H1 (cell line): ENCODE data around the gene CFAP157. TPM values are rescaled to one million over a fixed set of nuclear protein-coding genes. Genes with fewer than 3 reads are reported as not detected.

Source experiments
- CTCF ChIA-PET: fragments of 300-600 bp; sonication (Branson Sonifier 250); formaldehyde crosslinking; loops from one replicate; lab custom pipeline; 2021; ENCODE audit not compliant: partially characterized antibody; lab: Charles Lee
- POLR2A ChIA-PET: fragments of 300-600 bp; sonication (Branson Sonifier 250); formaldehyde crosslinking; loops from one replicate; lab custom pipeline; 2021; ENCODE audit warnings: inconsistent platforms; ENCODE audit not compliant: partially characterized antibody; lab: Charles Lee
- DNase-seq, 2 experiments: peaks; one replicate each; pipeline versions ENCODE4 v3.0.0 to v3.0.0-alpha.2; 2010 to 2022; ENCODE audit warnings: low spot score in 2 of 2, low read depth in 1 of 2, mixed read lengths in 1 of 2
- FAIRE-seq: peaks from 2 replicates; lab custom pipeline; 2011; peaks lifted over from hg19 to GRCh38; lab: Jason Lieb, UNC
- H2AFZ ChIP-seq: 2 replicates; pipeline ENCODE4 v1.8.1; 2012; ENCODE audit warnings: low read length, inconsistent platforms
- H2AK5ac ChIP-seq: 2 replicates; pipeline ENCODE4 v1.6.1; 2013; ENCODE audit warnings: low read depth, low read length
- H2BK120ac ChIP-seq: replicated peaks from 2 replicates; pipeline ENCODE3; 2013; ENCODE audit warnings: low read depth, low read length, inconsistent platforms
- H2BK12ac ChIP-seq: 2 replicates; pipeline ENCODE4 v1.6.1; 2013; ENCODE audit warnings: low read depth, low read length
- H2BK15ac ChIP-seq: 2 replicates; pipeline ENCODE4 v1.6.1; 2013; ENCODE audit warnings: low read length
- H2BK20ac ChIP-seq: 2 replicates; pipeline ENCODE4 v1.6.1; 2013; ENCODE audit warnings: low read length
- H2BK5ac ChIP-seq: 2 replicates; pipeline ENCODE4 v1.6.1; 2013; ENCODE audit warnings: low read depth, low read length
- H3K14ac ChIP-seq: 2 replicates; pipeline ENCODE4 v1.6.1; 2013; ENCODE audit warnings: inconsistent platforms; ENCODE audit not compliant: insufficient read length
- H3K18ac ChIP-seq: 2 replicates; pipeline ENCODE4 v1.6.1; 2013; ENCODE audit warnings: low read length; ENCODE audit errors: extremely low read depth
- H3K23ac ChIP-seq: 2 replicates; pipeline ENCODE4 v1.6.1; 2013; ENCODE audit warnings: inconsistent platforms; ENCODE audit not compliant: insufficient read length
- H3K23me2 ChIP-seq: 2 replicates; pipeline ENCODE4 v1.6.1; 2013; ENCODE audit warnings: low read depth, low read length
- H3K27ac ChIP-seq: 2 replicates; pipeline ENCODE4 v1.6.1; 2011; ENCODE audit warnings: low read depth, low read length, inconsistent platforms
- H3K27me3 ChIP-seq, 4 experiments: replicated peaks in 1 of 4; 1 replicate in 1 of 4; 2 replicates in 3 of 4; pipeline versions ENCODE4 v1.6.1 to v1.8.1; 2011 to 2013; ENCODE audit warnings: low read length in 3 of 4, mild to moderate bottlenecking in 3 of 4, inconsistent platforms in 2 of 4, mixed read lengths in 2 of 4, moderate library complexity in 1 of 4; ENCODE audit not compliant: control insufficient read depth in 3 of 4, insufficient read depth in 3 of 4; ENCODE audit errors: extremely low read depth in 1 of 4
- H3K36me3 ChIP-seq, 4 experiments: 2 replicates each; pipeline versions ENCODE4 v1.6.1 to v1.8.1; 2011 to 2013; ENCODE audit warnings: mild to moderate bottlenecking in 4 of 4, low read length in 3 of 4, moderate library complexity in 2 of 4, control low read depth in 1 of 4, inconsistent platforms in 1 of 4; ENCODE audit not compliant: insufficient read depth in 4 of 4, control insufficient read depth in 2 of 4
- H3K4ac ChIP-seq: replicated peaks from 2 replicates; pipeline ENCODE3; 2013; ENCODE audit warnings: low read length, low read depth, mixed read lengths, inconsistent platforms; ENCODE audit not compliant: insufficient read length
- H3K4me1 ChIP-seq, 4 experiments: replicated peaks in 1 of 4; 1 replicate in 1 of 4; 2 replicates in 3 of 4; pipeline versions ENCODE4 v1.6.1 to v1.8.1; 2011 to 2013; ENCODE audit warnings: low read length in 3 of 4, inconsistent platforms in 2 of 4, mixed read lengths in 1 of 4; ENCODE audit not compliant: insufficient read depth in 4 of 4, control insufficient read depth in 3 of 4
- H3K4me2 ChIP-seq, 2 experiments: 2 replicates each; pipeline versions ENCODE4 v1.6.1 to v1.8.1; 2011 to 2013; ENCODE audit warnings: low read depth in 2 of 2, low read length in 2 of 2, control low read depth in 1 of 2, inconsistent platforms in 1 of 2, mild to moderate bottlenecking in 1 of 2; ENCODE audit not compliant: insufficient read depth in 1 of 2
- H3K4me3 ChIP-seq, 4 experiments: fragments of 200-600, 300-600 bp in 1 of 4; sonication (generic), shearing (Covaris generic), sonication (Bioruptor Twin) in 1 of 4; 2 replicates each; pipeline versions ENCODE4 v1.5.1 to v1.8.1; 2011 to 2016; ENCODE audit warnings: low read length in 4 of 4, low read depth in 3 of 4, control low read depth in 2 of 4, inconsistent platforms in 2 of 4, mild to moderate bottlenecking in 2 of 4, mixed read lengths in 1 of 4, moderate library complexity in 1 of 4; ENCODE audit not compliant: insufficient read depth in 2 of 4; ENCODE audit errors: extremely low read depth in 1 of 4
- H3K56ac ChIP-seq: replicated peaks from 2 replicates; pipeline ENCODE3; 2013; ENCODE audit warnings: low read depth, mild to moderate bottlenecking, mixed read lengths, low read length, inconsistent platforms; ENCODE audit not compliant: insufficient read length
- H3K79me1 ChIP-seq: 2 replicates; pipeline ENCODE4 v1.6.1; 2013; ENCODE audit warnings: low read depth, low read length, control low read depth
- H3K79me2 ChIP-seq, 2 experiments: 2 replicates each; pipeline versions ENCODE4 v1.6.1 to v1.8.1; 2012 to 2013; ENCODE audit warnings: low read length in 2 of 2, mild to moderate bottlenecking in 2 of 2, inconsistent platforms in 1 of 2; ENCODE audit not compliant: insufficient read depth in 2 of 2, control insufficient read depth in 1 of 2
- H3K9ac ChIP-seq, 4 experiments: replicated peaks in 1 of 4; 1 replicate in 1 of 4; 2 replicates in 3 of 4; pipeline versions ENCODE4 v1.6.1 to v1.8.1; 2011 to 2013; ENCODE audit warnings: low read depth in 3 of 4, low read length in 3 of 4, control low read depth in 2 of 4, mild to moderate bottlenecking in 2 of 4, moderate library complexity in 2 of 4, inconsistent platforms in 1 of 4; ENCODE audit errors: extremely low read depth in 1 of 4
- H3K9me3 ChIP-seq, 2 experiments: 2 replicates each; pipeline versions ENCODE4 v1.6.1 to v1.8.1; 2012 to 2013; ENCODE audit warnings: mild to moderate bottlenecking in 2 of 2, moderate library complexity in 2 of 2, control low read depth in 1 of 2, inconsistent platforms in 1 of 2, low read depth in 1 of 2, low read length in 1 of 2, mixed read lengths in 1 of 2; ENCODE audit not compliant: insufficient read depth in 2 of 2
- H4K20me1 ChIP-seq, 2 experiments: replicated peaks in 1 of 2; 2 replicates each; pipeline versions ENCODE3 to v1.8.1; 2011 to 2013; ENCODE audit warnings: inconsistent platforms in 2 of 2, low read length in 2 of 2, mild to moderate bottlenecking in 1 of 2; ENCODE audit not compliant: insufficient read depth in 2 of 2, control insufficient read depth in 1 of 2
- H4K5ac ChIP-seq: 2 replicates; pipeline ENCODE4 v1.6.1; 2013; ENCODE audit warnings: low read length, low read depth, mixed read lengths, inconsistent platforms; ENCODE audit not compliant: insufficient read length
- H4K8ac ChIP-seq: 2 replicates; pipeline ENCODE4 v1.8.0; 2013; ENCODE audit warnings: mild to moderate bottlenecking, moderate library complexity, low read length, inconsistent platforms; ENCODE audit not compliant: insufficient read depth; ENCODE audit errors: extremely low read depth
- H4K91ac ChIP-seq: replicated peaks from 2 replicates; pipeline ENCODE3; 2013; ENCODE audit warnings: low read length, mixed read lengths, inconsistent platforms; ENCODE audit not compliant: insufficient read length
- BCL11A ChIP-seq, 2 experiments: IDR thresholded peaks; one replicate each; pipeline ENCODE4 v1.6.1; 2011; ENCODE audit warnings: low read depth in 2 of 2, low read length in 2 of 2, mild to moderate bottlenecking in 2 of 2
- CBX8 ChIP-seq: fragments of 300-800, 300-1000 bp; sonication (generic); IDR thresholded peaks from 2 replicates; pipeline ENCODE4 v1.7.1; 2016; ENCODE audit warnings: low read depth, low read length, borderline replicate concordance
- CEBPB ChIP-seq: IDR thresholded peaks from 2 replicates; pipeline ENCODE4 v1.6.1; 2012; ENCODE audit warnings: low read depth, low read length
- CHD1 ChIP-seq: IDR thresholded peaks from 2 replicates; pipeline ENCODE4 v1.6.1; 2012; ENCODE audit warnings: low read depth, low read length, improper control_type of control experiment
- CTBP2 ChIP-seq: IDR thresholded peaks from 2 replicates; pipeline ENCODE4 v1.7.0; 2011; ENCODE audit warnings: borderline replicate concordance, mild to moderate bottlenecking, moderate library complexity, mixed read lengths, low read length; ENCODE audit not compliant: insufficient read depth, insufficient read length
- CTCF ChIP-seq, 3 experiments: IDR thresholded peaks; 1 replicate in 2 of 3; 2 replicates in 1 of 3; pipeline versions ENCODE4 v1.5.1 to v1.6.1; 2011; ENCODE audit warnings: low read length in 3 of 3, mild to moderate bottlenecking in 3 of 3, inconsistent platforms in 2 of 3, low read depth in 1 of 3, moderate library complexity in 1 of 3; ENCODE audit not compliant: insufficient read depth in 1 of 3; ENCODE audit errors: control extremely low read depth in 1 of 3
- GTF2F1 ChIP-seq: IDR thresholded peaks from 2 replicates; pipeline ENCODE4 v1.6.1; 2012; ENCODE audit warnings: low read depth, low read length, improper control_type of control experiment, borderline replicate concordance
- POLR2A ChIP-seq, 2 experiments: IDR thresholded peaks; 1 replicate in 1 of 2; 2 replicates in 1 of 2; pipeline ENCODE4 v1.6.1; 2011; ENCODE audit warnings: low read depth in 2 of 2, low read length in 2 of 2, mild to moderate bottlenecking in 2 of 2; ENCODE audit errors: control extremely low read depth in 1 of 2
- SAP30 ChIP-seq: fragments of 300-600 bp; sonication (generic); IDR thresholded peaks from 2 replicates; pipeline ENCODE4 v1.7.1; 2012; ENCODE audit warnings: low read length, moderate library complexity, mild to moderate bottlenecking, inconsistent platforms; ENCODE audit not compliant: insufficient read depth, insufficient replicate concordance
- SIX5 ChIP-seq: IDR thresholded peaks from 2 replicates; pipeline ENCODE4 v1.6.1; 2011; ENCODE audit warnings: mild to moderate bottlenecking, low read depth, low read length
- SP4 ChIP-seq: IDR thresholded peaks from 2 replicates; pipeline ENCODE4 v1.6.1; 2012; ENCODE audit warnings: low read length, inconsistent platforms
- TCF12 ChIP-seq: IDR thresholded peaks from 2 replicates; pipeline ENCODE4 v1.6.1; 2011; ENCODE audit warnings: low read depth, mild to moderate bottlenecking, low read length
- WGBS, 2 experiments: shearing (Covaris generic) in 1 of 2; methylation state at CpG; one replicate each; pipeline versions ENCODE4 v1.1.6 to v1.1.7; 2013 to 2015; ENCODE audit warnings: low lambda C conversion rate in 2 of 2, mixed read lengths in 2 of 2, inconsistent platforms in 1 of 2, low coverage in 1 of 2, missing lambda C conversion rate in 1 of 2; ENCODE audit not compliant: insufficient replicate concordance in 2 of 2, insufficient coverage in 1 of 2, insufficient read length in 1 of 2; ENCODE audit errors: extremely low coverage in 1 of 2, missing lambda C conversion rate in 1 of 2; 5-methylcytosine and 5-hydroxymethylcytosine counted together
- polyA plus RNA-seq, 7 experiments: library from polyadenylated mRNA; depleted of rRNA in 3 of 7; stranded (reverse) in 5 of 7; unstranded in 2 of 7; fragments of >200 nt in 5 of 7; fragments of 200-250 nt in 2 of 7; gene quantifications; 1 replicate in 5 of 7; 2 replicates in 1 of 7; 4 replicates in 1 of 7; pipeline versions ENCODE4 v1.2.1 to v1.2.3, GENCODE V29; 2011 to 2013; ENCODE audit warnings: missing spikeins in 2 of 7, mixed read lengths in 2 of 7
- total RNA-seq: library from RNA; stranded (reverse); fragmentation: NEBNext Ultra II Directional; extraction: Animal tissue kit (Norgen Biotek cat#: 25700); gene quantifications from 2 replicates; pipeline ENCODE4 v1.2.1, GENCODE V29; 2021

CFAP157 gene
- total and polyA plus RNA-seq, 2 of the 8 experiments (the other 6 are each of a cell fraction or from before 2014, with no cell fraction given) = not detected

GRCh38 chr9:127753148-127753547 lies 46.4 kb downstream of the CFAP157 start:
- Histone ChIP-seq H3K4me3 (no peak overlapping the region), H3K9me3 (no peaks in the 10 kb centered on the region), H3K56ac (no peak overlapping the region), H2AFZ (no peak overlapping the region), H3K27ac (no peak overlapping the region), H3K79me2 (no peaks in the 10 kb centered on the region), H3K14ac (no peak overlapping the region), H3K4me1 (peaks cover 0 to 4% (median 1%) of the 10 kb centered on the region in 4 experiments; a peak in 4 of 7 replicates), H4K91ac (no peak overlapping the region), H4K8ac (no peak overlapping the region), H2BK5ac (no peak overlapping the region), H3K36me3 (no peaks in the 10 kb centered on the region; a peak in 2 of 8 replicates), H2BK12ac (0 out of 2 replicates have a peak overlapping the region, but pooled peaks have one; percentile 27), H4K5ac (no peak overlapping the region), H3K23me2 (peaks cover 13% of the 10 kb centered on the region; the same call in 1 of the 2 replicates), H3K4ac (no peak overlapping the region), H3K4me2 (no peak overlapping the region), H3K79me1 (no peaks in the 10 kb centered on the region), H2BK15ac (no peak overlapping the region), H3K9ac (no peak overlapping the region), H2BK120ac (no peak overlapping the region), H2AK5ac (no peak overlapping the region), H3K18ac (no peak overlapping the region), H3K23ac (no peak overlapping the region), H3K27me3 (peaks cover 0 to 16% (median 8%) of the 10 kb centered on the region in 4 experiments; a peak in 6 of 7 replicates), H2BK20ac (no peak overlapping the region), H4K20me1 (peaks cover 5 to 21% of the 10 kb centered on the region in 2 experiments)
- WGBS, 2 experiments = 80% methylated on average over 4 of the region's 8 CpGs; no CpG with 5 or more reads in 1 of the 2 experiments
- ChIA-PET POLR2A (interaction anchor here (0.8 to 2.4 kb wide), 5 partner anchors 9 to 50 kb away, joined by 3 to 12 read pairs (median 3); partner anchors contain the start of genes PTRH1 and TTC16), CTCF (interaction anchor here (1.2 to 1.4 kb wide), 2 partner anchors 8 to 35 kb away, joined by 3 to 5 read pairs; no protein-coding TSS in a partner anchor)
- FAIRE-seq = no peak
- DNase-seq = no peak
- TF ChIP-seq SP4 = no peak
- no peak for TF ChIP-seq SIX5
- TF ChIP-seq POLR2A (IDR thresholded peaks at IDR 0.05; ENCODE audit: control extremely low read depth in 1 of 2, low read depth in 2 of 2, low read length in 2 of 2) = no peak
- TF ChIP-seq CHD1 = no peak
- no peak for TF ChIP-seq SAP30
- TF ChIP-seq CTCF (IDR thresholded peaks at IDR 0.05; ENCODE audit: control extremely low read depth in 1 of 3, insufficient read depth in 1 of 3, low read depth in 1 of 3, low read length in 3 of 3) = no peak
- no peak for TF ChIP-seq CBX8
- no peak for TF ChIP-seq CEBPB
- no peak for TF ChIP-seq BCL11A (IDR thresholded peaks at IDR 0.05; ENCODE audit: low read depth in 2 of 2, low read length in 2 of 2)
- TF ChIP-seq GTF2F1 = no peak
- TF ChIP-seq CTBP2 = no peak
- TF ChIP-seq TCF12 = no peak
